ENCODE results near the gene RASAL2.

- TF ChIP-seq POLR2AphosphoS5 (IDR thresholded peaks at IDR 0.05; ENCODE audit: low read depth, low read length), result no peak
- no peak for TF ChIP-seq POLR2A (IDR thresholded peaks at IDR 0.05; ENCODE audit: low read depth, low read length)
- TF ChIP-seq TAF1 (IDR thresholded peaks at IDR 0.05; ENCODE audit: borderline replicate concordance, low read depth, low read length), result no peak
Observed at GRCh38 chr1:178243890-178244289, 150.0 kb downstream of the RASAL2 start.

Measured in GM12892 (cell line).